PC-9 (cell line): ENCODE data around the gene TMEM185B. TPM values are rescaled to one million over a fixed set of nuclear protein-coding genes. Genes with fewer than 3 reads are reported as not detected.

ENCODE experiments used
- BruUV-seq: library from RNA; stranded (reverse); fragments of 400-500 nt; replicated peaks from 2 replicates; lab custom pipeline; 2021; lab: Mats Ljungman, UMichigan
- CTCF ChIA-PET: fragments of 300-600 bp; sonication (Branson Sonifier 250); formaldehyde crosslinking; loops from one replicate; lab custom pipeline; 2022; ENCODE audit warnings: antibody characterized with exemption; lab: Charles Lee
- POLR2A ChIA-PET: fragments of 300-600 bp; sonication (Branson Sonifier 250); formaldehyde crosslinking; loops from one replicate; lab custom pipeline; 2022; ENCODE audit warnings: antibody characterized with exemption; ENCODE audit not compliant: unreplicated experiment; lab: Charles Lee
- DNase-seq, 2 experiments: peaks; one replicate each; pipeline versions ENCODE4 v3.0.0 to v3.0.0-alpha.2; 2015 to 2022; ENCODE audit warnings: mixed read lengths in 1 of 2
- H2AFZ ChIP-seq: fragments of 200-600 bp; sonication (generic); 2 replicates; pipeline ENCODE4 v1.8.1; 2017; ENCODE audit warnings: antibody characterized with exemption
- H3F3A ChIP-seq: fragments of 200-600 bp; sonication (generic); 2 replicates; pipeline ENCODE4 v1.8.1; 2017; ENCODE audit warnings: antibody characterized with exemption, mild to moderate bottlenecking, low read depth; ENCODE audit not compliant: insufficient read depth
- H3K27ac ChIP-seq: fragments of 200-600 bp; sonication (generic); 2 replicates; pipeline ENCODE4 v1.6.1; 2016; ENCODE audit warnings: mixed run types
- H3K27me3 ChIP-seq: fragments of 200-600 bp; sonication (generic); 2 replicates; pipeline ENCODE4 v1.6.1; 2016; ENCODE audit warnings: low read depth, mixed run types; ENCODE audit not compliant: insufficient read depth
- H3K36me3 ChIP-seq: fragments of 200-600 bp; sonication (generic); 2 replicates; pipeline ENCODE4 v1.6.1; 2016; ENCODE audit warnings: low read depth, mixed run types
- H3K4me1 ChIP-seq: fragments of 200-600 bp; sonication (generic); replicated peaks from 2 replicates; pipeline ENCODE4 v1.6.1; 2016; ENCODE audit warnings: mixed run types; ENCODE audit not compliant: insufficient read depth
- H3K4me2 ChIP-seq: fragments of 200-600 bp; sonication (generic); 2 replicates; pipeline ENCODE4 v1.6.1; 2017; ENCODE audit warnings: mixed run types
- H3K4me3 ChIP-seq: fragments of 200-600 bp; sonication (generic); 2 replicates; pipeline ENCODE4 v1.6.1; 2016; ENCODE audit warnings: mixed run types
- H3K79me2 ChIP-seq: fragments of 200-600 bp; sonication (generic); 2 replicates; pipeline ENCODE4 v1.6.1; 2017; ENCODE audit warnings: low read depth, mixed run types
- H3K9me2 ChIP-seq: fragments of 200-600 bp; sonication (generic); 2 replicates; pipeline ENCODE4 v1.8.1; 2017; ENCODE audit warnings: mild to moderate bottlenecking; ENCODE audit not compliant: insufficient read depth
- H3K9me3 ChIP-seq: fragments of 200-600 bp; sonication (generic); 2 replicates; pipeline ENCODE4 v1.8.1; 2016; ENCODE audit warnings: low read depth; ENCODE audit not compliant: insufficient read depth
- H4K20me1 ChIP-seq: fragments of 200-600 bp; sonication (generic); 2 replicates; pipeline ENCODE4 v1.8.1; 2017; ENCODE audit not compliant: insufficient read depth
- CTCF ChIP-seq: fragments of 200-600 bp; sonication (generic); conservative IDR thresholded peaks from 2 replicates; pipeline ENCODE4 v1.6.1; 2017; ENCODE audit warnings: mixed run types, antibody characterized with exemption, mild to moderate bottlenecking, moderate library complexity
- EZH2 ChIP-seq: fragments of 200-600 bp; sonication (generic); IDR thresholded peaks from 2 replicates; pipeline ENCODE4 v1.8.0; 2017; ENCODE audit warnings: antibody characterized with exemption, low read depth
- intact Hi-C: fragments of 100-400 bp; cut with micrococcal nuclease; formaldehyde crosslinking; loops from one replicate; pipeline ENCODE4 v1.10.0; 2022; ENCODE audit not compliant: unreplicated experiment
- total RNA-seq: library from RNA; stranded (reverse); gene quantifications from 2 replicates; pipeline ENCODE4 v1.2.3, GENCODE V29; 2021

The TMEM185B gene
- total RNA-seq, 1 experiment from 2014 or later = 30.3 TPM

DNA sequence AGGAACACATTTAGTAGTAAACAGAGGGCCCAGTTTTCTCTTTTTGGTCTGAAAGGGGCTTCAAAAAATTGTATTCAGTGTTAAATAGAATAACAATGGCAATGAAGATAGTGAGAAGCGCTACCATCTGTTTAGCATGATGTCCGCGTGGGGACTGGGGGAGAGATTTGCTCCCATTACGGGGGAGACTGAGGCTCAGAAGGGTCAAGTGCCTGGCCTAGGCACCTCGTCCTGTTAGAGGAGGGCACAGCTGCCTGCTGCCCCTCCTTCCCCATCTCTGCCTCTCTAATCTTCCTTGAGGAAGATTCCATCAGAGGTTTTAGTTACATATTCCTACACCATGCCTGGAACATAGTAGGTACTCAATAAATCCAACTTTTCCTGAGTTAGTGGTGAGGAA lies 10.1 kb upstream of the TMEM185B start:
- Histone ChIP-seq H3K4me3 (no peak overlapping the region), H3K79me2 (no peaks in the 10 kb centered on the region), H3K27me3 (no peaks in the 10 kb centered on the region), H2AFZ (no peak overlapping the region), H3K27ac (no peak overlapping the region), H3K4me2 (no peak overlapping the region), H3K9me3 (no peaks in the 10 kb centered on the region), H4K20me1 (no peaks in the 10 kb centered on the region), H3K9me2 (no peaks in the 10 kb centered on the region), H3K36me3 (no peaks in the 10 kb centered on the region), H3K4me1 (peaks cover 40% of the 10 kb centered on the region), H3F3A (peaks cover 18% of the 10 kb centered on the region)
- intact Hi-C loops = loop anchor here (10.0 kb wide), 1 partner anchor 478 kb away; the partner anchor contains the start of gene PTPN4
- DNase-seq = no peak
- ChIA-PET POLR2A (no interaction called here), CTCF (no interaction called here)
- no TSS peak for BruUV-seq
- no peak for TF ChIP-seq EZH2
- no peak for TF ChIP-seq CTCF

DNA sequence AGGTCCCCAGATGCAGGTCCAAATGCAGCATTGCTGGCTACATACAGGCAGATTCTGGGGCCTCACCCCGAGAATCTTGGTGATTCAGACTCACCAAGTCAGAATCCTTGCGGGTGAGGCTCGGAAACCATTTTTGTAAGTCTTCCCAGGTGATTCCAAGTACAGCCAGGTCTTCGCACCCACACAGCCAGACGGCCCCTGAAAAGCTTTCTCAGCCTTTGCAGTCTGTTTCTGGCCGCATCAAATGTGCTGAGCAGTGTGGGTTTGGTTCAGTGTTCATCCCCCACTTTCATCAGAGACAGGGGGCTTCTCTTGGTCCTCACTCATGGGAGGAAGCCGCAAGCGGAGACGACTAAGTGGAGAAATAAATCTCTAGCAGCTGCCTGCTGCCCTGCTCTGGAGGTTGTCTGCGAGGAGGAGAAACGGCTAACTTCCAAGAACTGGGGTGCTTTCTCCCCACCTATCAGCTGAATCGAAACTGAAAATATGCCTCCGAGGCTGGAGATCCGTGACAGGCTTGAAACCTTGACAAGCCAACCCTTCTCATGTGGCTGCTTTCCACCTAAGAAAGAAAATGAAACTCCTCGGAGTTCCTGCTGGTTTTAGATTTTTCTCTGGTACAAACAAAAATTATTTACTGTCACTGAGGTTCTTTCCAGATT lies 8.9 kb upstream of the TMEM185B start:
- Histone ChIP-seq H3K27ac (no peak overlapping the region), H4K20me1 (no peaks in the 10 kb centered on the region), H3K4me1 (peaks cover 35% of the 10 kb centered on the region), H3F3A (peaks cover 11% of the 10 kb centered on the region; the same call in 1 of the 2 replicates), H3K27me3 (no peaks in the 10 kb centered on the region), H3K79me2 (no peaks in the 10 kb centered on the region), H3K36me3 (no peaks in the 10 kb centered on the region), H3K4me3 (no peak overlapping the region), H3K4me2 (no peak overlapping the region), H3K9me2 (no peaks in the 10 kb centered on the region), H2AFZ (no peak overlapping the region), H3K9me3 (no peaks in the 10 kb centered on the region)
- no TSS peak for BruUV-seq
- ChIA-PET POLR2A (interaction anchor here (0.6 to 0.7 kb wide), 2 partner anchors 9 to 33 kb away, joined by 5 to 8 read pairs; partner anchors contain the start of gene TMEM185B), CTCF (no interaction called here)
- TF ChIP-seq CTCF = no peak
- TF ChIP-seq EZH2 = no peak
- peak in 1 of 2 experiments; percentile 29 for DNase-seq
- intact Hi-C loops = loop anchor here (10.0 kb wide), 1 partner anchor 477 kb away; the partner anchor contains the start of gene PTPN4

DNA sequence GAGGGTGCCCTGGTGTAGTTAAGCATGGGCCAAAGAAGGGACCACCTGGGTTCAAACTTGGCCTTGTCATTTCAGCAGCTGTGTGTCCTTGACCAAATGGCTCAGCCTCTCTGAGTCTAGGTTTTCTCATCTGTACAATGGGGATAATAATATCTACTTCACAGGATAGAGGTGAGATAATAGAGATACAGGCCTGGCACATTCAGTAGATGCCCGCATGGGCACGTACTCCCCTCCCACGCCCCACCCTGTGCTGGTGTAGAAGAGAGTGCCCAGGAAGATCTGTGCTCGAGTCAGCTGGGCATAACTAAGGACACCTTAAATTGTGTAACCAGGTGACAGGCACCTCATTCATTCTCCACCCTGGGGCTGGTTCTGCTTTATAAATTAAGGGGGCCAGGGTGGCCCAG lies 8.4 kb upstream of the TMEM185B start:
- Histone ChIP-seq H3K4me2 (no peak overlapping the region), H2AFZ (no peak overlapping the region), H3K4me1 (peaks cover 30% of the 10 kb centered on the region), H4K20me1 (no peaks in the 10 kb centered on the region), H3K9me2 (no peaks in the 10 kb centered on the region), H3F3A (peaks cover 11% of the 10 kb centered on the region; the same call in 1 of the 2 replicates), H3K27ac (no peak overlapping the region), H3K4me3 (no peak overlapping the region), H3K36me3 (no peaks in the 10 kb centered on the region), H3K27me3 (no peaks in the 10 kb centered on the region), H3K9me3 (no peaks in the 10 kb centered on the region), H3K79me2 (no peaks in the 10 kb centered on the region)
- DNase-seq = no peak
- CTCF ChIA-PET = no interaction called here
- TF ChIP-seq EZH2 (no peak), CTCF (no peak)
- no TSS peak for BruUV-seq
- intact Hi-C loops = loop anchor here (10.0 kb wide), 1 partner anchor 477 kb away; the partner anchor contains the start of gene PTPN4
- POLR2A ChIA-PET = interaction anchor here (0.6 kb wide), 1 partner anchor 33 kb away, joined by 5 read pairs; no protein-coding TSS in a partner anchor
